ENCODE results near the gene FAM118A. TPM values are rescaled to one million over a fixed set of nuclear protein-coding genes. Genes with fewer than 3 reads are reported as not detected.

Gene FAM118A
- total and polyA plus RNA-seq, 2 experiments from 2014 or later: 11.9 to 20.3 TPM

DNA sequence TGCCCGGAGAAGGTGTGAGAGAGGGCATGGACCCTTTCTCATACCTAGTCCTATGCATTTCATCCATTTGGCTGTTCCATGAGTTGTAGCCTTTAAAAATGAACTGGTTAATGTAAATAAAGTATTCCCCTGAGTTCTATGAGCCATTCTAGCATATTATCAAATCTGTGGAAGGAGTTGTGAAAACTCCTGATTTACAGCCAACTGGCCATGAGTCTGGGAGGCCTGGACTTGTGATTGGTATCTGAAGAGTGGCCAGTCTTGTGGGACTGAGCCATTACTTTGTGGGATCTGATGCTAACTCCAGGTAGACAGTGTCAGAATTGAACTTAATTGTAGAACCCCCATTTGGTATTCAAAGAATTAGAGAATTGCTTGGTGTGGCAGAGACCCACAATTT, 48.4 kb downstream of the FAM118A start:
- ATAC-seq (no peak), DNase-seq (ENCODE audit: low spot score) (no peak)
- Histone ChIP-seq H2AFZ (no peak overlapping the region), H3K4me2 (no peak overlapping the region), H3K27me3 (ENCODE audit: insufficient read depth) (no peaks in the 10 kb centered on the region), H4K20me1 (replicated peaks; ENCODE audit: insufficient read depth) (no peaks in the 10 kb centered on the region), H3K79me2 (replicated peaks; ENCODE audit: insufficient read depth) (no peaks in the 10 kb centered on the region), H3K4me3 (no peak overlapping the region), H3F3A (replicated peaks; ENCODE audit: low read depth) (no peaks in the 10 kb centered on the region), H3K27ac (ENCODE audit: low read depth) (no peak overlapping the region), H3K9me2 (ENCODE audit: insufficient read depth) (no peaks in the 10 kb centered on the region), H3K4me1 (ENCODE audit: insufficient read depth) (no peaks in the 10 kb centered on the region), H3K36me3 (ENCODE audit: insufficient read depth) (no peaks in the 10 kb centered on the region)
- Mint-ChIP-seq H3K9me3 (no peaks in the 10 kb centered on the region), H3K27ac (no peak overlapping the region), H3K36me3 (ENCODE audit: low read depth) (no peaks in the 10 kb centered on the region), H3K4me1 (no peaks in the 10 kb centered on the region), H3K27me3 (ENCODE audit: insufficient read depth, low read depth, poor library complexity) (no peaks in the 10 kb centered on the region), H3K4me3 (no peak overlapping the region)
- TF ChIP-seq JUNB (IDR thresholded peaks at IDR 0.05; ENCODE audit: unreplicated experiment) (no peak), CREB1 (CRISPR knock-in tag; IDR thresholded peaks at IDR 0.05; ENCODE audit: low read depth) (no peak), EZH2 (IDR thresholded peaks at IDR 0.05; ENCODE audit: low read depth, unreplicated experiment) (no peak), POLR2AphosphoS5 (IDR thresholded peaks at IDR 0.05; ENCODE audit: low read depth) (no peak), ZNF114 (CRISPR knock-in tag; IDR thresholded peaks at IDR 0.05) (no peak)
- TF ChIP-seq, protein P1, sequence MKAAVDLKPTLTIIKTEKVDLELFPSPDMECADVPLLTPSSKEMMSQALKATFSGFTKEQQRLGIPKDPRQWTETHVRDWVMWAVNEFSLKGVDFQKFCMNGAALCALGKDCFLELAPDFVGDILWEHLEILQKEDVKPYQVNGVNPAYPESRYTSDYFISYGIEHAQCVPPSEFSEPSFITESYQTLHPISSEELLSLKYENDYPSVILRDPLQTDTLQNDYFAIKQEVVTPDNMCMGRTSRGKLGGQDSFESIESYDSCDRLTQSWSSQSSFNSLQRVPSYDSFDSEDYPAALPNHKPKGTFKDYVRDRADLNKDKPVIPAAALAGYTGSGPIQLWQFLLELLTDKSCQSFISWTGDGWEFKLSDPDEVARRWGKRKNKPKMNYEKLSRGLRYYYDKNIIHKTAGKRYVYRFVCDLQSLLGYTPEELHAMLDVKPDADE (IDR thresholded peaks at IDR 0.05): no peak

GRCh38 chr22:45359627-45360026, 49.9 kb downstream of the FAM118A start:
- no peaks in the 10 kb centered on the region for H3K27me3 ChIP-seq (ENCODE audit: insufficient read depth)
- Mint-ChIP-seq H3K4me3 (no peak overlapping the region), H3K9me3 (no peaks in the 10 kb centered on the region), H3K4me1 (no peaks in the 10 kb centered on the region), H3K36me3 (ENCODE audit: low read depth) (no peaks in the 10 kb centered on the region), H3K27me3 (ENCODE audit: insufficient read depth, low read depth, poor library complexity) (peaks cover 2% of the 10 kb centered on the region), H3K27ac (no peak overlapping the region)
- no peaks in the 10 kb centered on the region for H3F3A ChIP-seq (replicated peaks; ENCODE audit: low read depth)
- TF ChIP-seq, protein P1 (IDR thresholded peaks at IDR 0.05): no peak
- no peak overlapping the region for H3K4me3 ChIP-seq
- no peaks in the 10 kb centered on the region for H4K20me1 ChIP-seq (replicated peaks; ENCODE audit: insufficient read depth)
- no peak for ATAC-seq
- H2AFZ ChIP-seq: no peak overlapping the region
- H3K36me3 ChIP-seq (ENCODE audit: insufficient read depth): no peaks in the 10 kb centered on the region
- no peak for DNase-seq (ENCODE audit: low spot score)
- H3K9me2 ChIP-seq (ENCODE audit: insufficient read depth): no peaks in the 10 kb centered on the region
- no peak overlapping the region for H3K27ac ChIP-seq (ENCODE audit: low read depth)
- H3K79me2 ChIP-seq (replicated peaks; ENCODE audit: insufficient read depth): no peaks in the 10 kb centered on the region
- H3K4me2 ChIP-seq: no peak overlapping the region
- no peaks in the 10 kb centered on the region for H3K4me1 ChIP-seq (ENCODE audit: insufficient read depth)

DNA sequence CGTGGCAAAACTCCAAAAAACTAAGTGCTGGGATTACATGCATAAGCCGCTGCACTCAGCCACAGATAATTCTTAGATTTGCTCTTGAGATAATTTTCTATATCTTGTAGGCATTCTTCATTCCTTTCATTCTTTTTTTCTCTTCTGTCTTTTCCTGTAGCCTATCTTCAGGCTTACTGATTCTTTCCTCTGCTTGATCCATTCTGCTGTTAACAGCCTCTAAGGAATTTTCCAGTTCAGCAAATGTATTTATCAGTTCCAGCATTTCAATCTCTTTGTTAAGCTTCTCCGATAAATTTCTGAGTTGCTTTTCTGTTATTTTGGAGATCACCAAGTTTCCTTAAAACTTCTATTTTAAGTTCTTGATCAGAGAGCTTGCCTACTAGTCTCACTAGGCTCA, 57.0 kb downstream of the FAM118A start:
- Mint-ChIP-seq H3K4me1 (no peaks in the 10 kb centered on the region), H3K36me3 (ENCODE audit: low read depth) (no peaks in the 10 kb centered on the region), H3K27ac (no peak overlapping the region), H3K4me3 (no peak overlapping the region), H3K27me3 (ENCODE audit: insufficient read depth, low read depth, poor library complexity) (peaks cover 2% of the 10 kb centered on the region), H3K9me3 (peaks cover 3% of the 10 kb centered on the region; the same call in 1 of the 3 replicates)
- H3K4me1 ChIP-seq (ENCODE audit: insufficient read depth): no peaks in the 10 kb centered on the region
- H3K4me2 ChIP-seq: no peak overlapping the region
- H3K27ac ChIP-seq (ENCODE audit: low read depth): no peak overlapping the region
- H3K79me2 ChIP-seq (replicated peaks; ENCODE audit: insufficient read depth): no peaks in the 10 kb centered on the region
- DNase-seq (ENCODE audit: low spot score) (no peak), ATAC-seq (no peak)
- H3K4me3 ChIP-seq: no peak overlapping the region
- no peaks in the 10 kb centered on the region for H3K9me2 ChIP-seq (ENCODE audit: insufficient read depth)
- no peaks in the 10 kb centered on the region for H3K27me3 ChIP-seq (ENCODE audit: insufficient read depth)
- H4K20me1 ChIP-seq (replicated peaks; ENCODE audit: insufficient read depth): no peaks in the 10 kb centered on the region
- no peaks in the 10 kb centered on the region for H3F3A ChIP-seq (replicated peaks; ENCODE audit: low read depth)
- H2AFZ ChIP-seq: no peak overlapping the region
- no peaks in the 10 kb centered on the region for H3K36me3 ChIP-seq (ENCODE audit: insufficient read depth)
- TF ChIP-seq, protein P1 (IDR thresholded peaks at IDR 0.05): no peak
- no peak for TF ChIP-seq REST (IDR thresholded peaks at IDR 0.05; ENCODE audit: unreplicated experiment)
- no peak for TF ChIP-seq NANOG (IDR thresholded peaks at IDR 0.05; ENCODE audit: borderline replicate concordance)
- no peak for TF ChIP-seq STAT1 (IDR thresholded peaks at IDR 0.05; ENCODE audit: unreplicated experiment)
- TF ChIP-seq EZH2phosphoT487 (IDR thresholded peaks at IDR 0.05; ENCODE audit: unreplicated experiment): no peak
- TF ChIP-seq ZNF331 (CRISPR knock-in tag; IDR thresholded peaks at IDR 0.05; ENCODE audit: low read depth): no peak
- TF ChIP-seq POLR2AphosphoS5 (IDR thresholded peaks at IDR 0.05; ENCODE audit: low read depth): no peak
